CD4-positive, alpha-beta T cell treated with Interleukin-17A for 1 hour (primary cell): Measurements from ENCODE around the gene FAM149B1.
"Not testable (repeated sequence)": the region's sequence is repeated elsewhere in the genome, so short reads cannot be mapped to it uniquely, and the experiment has no call there.

Source experiments
- DNase-seq: peaks from one replicate; pipeline ENCODE4 v3.0.0-alpha.2; 2020

Gene FAM149B1

GRCh38 chr10:73238990-73239566 lies 71.2 kb downstream of the FAM149B1 start:
- DNase-seq, result no peak

GRCh38 chr10:73239908-73240307 lies 72.0 kb downstream of the FAM149B1 start:
- DNase-seq, result no peak

GRCh38 chr10:73244866-73245477 lies 77.1 kb downstream of the FAM149B1 start:
- DNase-seq, result no peak

GRCh38 chr10:73246322-73246645 lies 78.4 kb downstream of the FAM149B1 start:
- no peak for DNase-seq

- peak; percentile 97 for DNase-seq
These were observed 79.0 kb downstream of the FAM149B1 start, which contains the start of gene DNAJC9 for GRCh38 chr10:73246646-73247508. TSS of gene DNAJC9 (minus strand) at chr10:73247255. CDS start at chr10:73247189, 66 bp downstream.

- no peak for DNase-seq
These were observed 79.8 kb downstream of the FAM149B1 start for GRCh38 chr10:73247509-73248258.

GRCh38 chr10:73248259-73248724 lies 80.4 kb downstream of the FAM149B1 start:
- no peak for DNase-seq

GRCh38 chr10:73251683-73252444 lies 83.9 kb downstream of the FAM149B1 start:
- DNase-seq, result no peak

GRCh38 chr10:73252445-73253224 lies 84.7 kb downstream of the FAM149B1 start, which contains the start of gene MRPS16:
TSS of gene MRPS16 (minus strand) at chr10:73252644. CDS start at chr10:73252482, 162 bp downstream.
- peak; percentile 95 for DNase-seq

GRCh38 chr10:73253225-73253555 lies 85.3 kb downstream of the FAM149B1 start:
- DNase-seq, result peak; percentile 19

- DNase-seq, result not testable (repeated sequence)
These were observed 90.7 kb downstream of the FAM149B1 start for GRCh38 chr10:73258612-73259011.

- DNase-seq, result no peak
These were observed 93.6 kb downstream of the FAM149B1 start for GRCh38 chr10:73261362-73261995.

GRCh38 chr10:73262105-73262730 lies 94.3 kb downstream of the FAM149B1 start:
- DNase-seq, result no peak

- DNase-seq, result no peak
These were observed 95.1 kb downstream of the FAM149B1 start for GRCh38 chr10:73262880-73263555.

- peak; percentile 22 for DNase-seq
These were observed 95.9 kb downstream of the FAM149B1 start for GRCh38 chr10:73263693-73264347.

GRCh38 chr10:73264423-73264822 lies 96.5 kb downstream of the FAM149B1 start:
- no peak for DNase-seq

- no peak for DNase-seq
These were observed 113.2 kb downstream of the FAM149B1 start for GRCh38 chr10:73281097-73281496.

- DNase-seq, result no peak
These were observed 119.5 kb downstream of the FAM149B1 start for GRCh38 chr10:73287441-73287840.

GRCh38 chr10:73289958-73290357 lies 122.0 kb downstream of the FAM149B1 start:
- no peak for DNase-seq
